Uterus (tissue), 4 donors: ENCODE measurements around the gene SUMO2. TPM values are rescaled to one million over a fixed set of nuclear protein-coding genes. Genes with fewer than 3 reads are reported as not detected.
A peak's percentile ranks its signal among the peaks of the same experiment; 100 is the strongest.

Source experiments
- DNase-seq, 2 donors: peaks; one replicate each; pipeline ENCODE4 v3.0.0-alpha.2; 2019 to 2020
- H3K27ac ChIP-seq, 2 donors: fragments of 200-600 bp; sonication (generic); 1 replicate in 1 of 2; 2 replicates in 1 of 2; pipeline ENCODE4 v1.5.1; 2016 to 2018
- H3K27me3 ChIP-seq, 2 donors: fragments of 200-600 bp; sonication (generic); one replicate each; pipeline ENCODE4 v1.5.1; 2018 to 2019; ENCODE audit warnings: control low read depth in 1 of 2
- H3K36me3 ChIP-seq, 2 donors: fragments of 200-600 bp; sonication (generic); one replicate each; pipeline ENCODE4 v1.5.1; 2019; ENCODE audit warnings: control low read depth in 1 of 2
- H3K4me1 ChIP-seq, 2 donors: fragments of 200-600 bp; sonication (generic); one replicate each; pipeline ENCODE4 v1.5.1; 2018 to 2019; ENCODE audit warnings: control low read depth in 1 of 2
- H3K4me3 ChIP-seq, 2 donors: fragments of 200-600 bp; sonication (generic); 1 replicate in 1 of 2; 2 replicates in 1 of 2; pipeline ENCODE4 v1.5.1; 2018 to 2019; ENCODE audit warnings: mild to moderate bottlenecking in 1 of 2
- H3K9me3 ChIP-seq, 2 donors: fragments of 200-600 bp; sonication (generic); one replicate each; pipeline ENCODE4 v1.5.1; 2019; ENCODE audit warnings: control low read depth in 1 of 2
- POLR2A ChIP-seq, 2 donors: fragments of 450-650 bp; IDR thresholded peaks; one replicate each; pipeline ENCODE4 v1.6.1; 2016; ENCODE audit warnings: antibody characterized with exemption in 2 of 2, mild to moderate bottlenecking in 1 of 2, moderate library complexity in 1 of 2
- intact Hi-C: fragments of 100-400 bp; cut with DNase I; formaldehyde crosslinking; loops from one replicate; pipeline ENCODE4 v1.15.1; 2023; ENCODE audit warnings: low total_unique reads
- total RNA-seq, 4 donors: library from RNA; depleted of rRNA in 3 of 4; stranded (reverse); fragments of >200 nt in 3 of 4; gene quantifications; one replicate each; pipeline versions ENCODE4 v1.1.0 to v1.2.4, GENCODE V29; 2014 to 2023
- TF ChIP-seq, protein P1 (sequence below), 4 experiments: fragments of 200-600 bp in 2 of 4; fragments of 450-650 bp in 2 of 4; sonication (generic) in 2 of 4; IDR thresholded peaks; one replicate each; pipeline ENCODE4 v1.5.1; 2016 to 2019; ENCODE audit warnings: antibody characterized with exemption in 4 of 4, mild to moderate bottlenecking in 2 of 4, moderate library complexity in 1 of 4
- donor health status: DM: yes; HTN: yes; CAD: no.

Gene SUMO2
- total RNA-seq, result 100 to 1,000 TPM in 2 of 4 donors, 10 to 100 TPM in 2; 57.4 to 427 (median 102) TPM

- Histone ChIP-seq H3K4me1 (no peaks in the 10 kb centered on the region), H3K9me3 (no peaks in the 10 kb centered on the region), H3K27me3 (no peaks in the 10 kb centered on the region), H3K4me3 (peak within 1 kb of the TSS; percentile 83 to 94), H3K36me3 (no peaks in the 10 kb centered on the region), H3K27ac (peak within 1 kb of the TSS; percentile 100)
- peak; percentile 54 to 89 for TF ChIP-seq POLR2A (IDR thresholded peaks at IDR 0.05)
- TF ChIP-seq, protein P1, sequence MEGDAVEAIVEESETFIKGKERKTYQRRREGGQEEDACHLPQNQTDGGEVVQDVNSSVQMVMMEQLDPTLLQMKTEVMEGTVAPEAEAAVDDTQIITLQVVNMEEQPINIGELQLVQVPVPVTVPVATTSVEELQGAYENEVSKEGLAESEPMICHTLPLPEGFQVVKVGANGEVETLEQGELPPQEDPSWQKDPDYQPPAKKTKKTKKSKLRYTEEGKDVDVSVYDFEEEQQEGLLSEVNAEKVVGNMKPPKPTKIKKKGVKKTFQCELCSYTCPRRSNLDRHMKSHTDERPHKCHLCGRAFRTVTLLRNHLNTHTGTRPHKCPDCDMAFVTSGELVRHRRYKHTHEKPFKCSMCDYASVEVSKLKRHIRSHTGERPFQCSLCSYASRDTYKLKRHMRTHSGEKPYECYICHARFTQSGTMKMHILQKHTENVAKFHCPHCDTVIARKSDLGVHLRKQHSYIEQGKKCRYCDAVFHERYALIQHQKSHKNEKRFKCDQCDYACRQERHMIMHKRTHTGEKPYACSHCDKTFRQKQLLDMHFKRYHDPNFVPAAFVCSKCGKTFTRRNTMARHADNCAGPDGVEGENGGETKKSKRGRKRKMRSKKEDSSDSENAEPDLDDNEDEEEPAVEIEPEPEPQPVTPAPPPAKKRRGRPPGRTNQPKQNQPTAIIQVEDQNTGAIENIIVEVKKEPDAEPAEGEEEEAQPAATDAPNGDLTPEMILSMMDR (IDR thresholded peaks at IDR 0.05), result peak in 2 of 4 experiments; percentile 51 to 55
- intact Hi-C loops, result no loop called here
- DNase-seq, result peak; percentile 95 to 97
Measured at GRCh38 chr17:75182569-75183436, at the start of gene SUMO2. Gene SUMO2 (minus strand): TSS chr17:75182959. CDS start chr17:75182834, 125 bp downstream.

GRCh38 chr17:75231741-75232464 is 49.1 kb upstream of the SUMO2 start:
- H3K4me3 ChIP-seq, result no peak overlapping the region
- no peaks in the 10 kb centered on the region for H3K9me3 ChIP-seq
- H3K4me1 ChIP-seq, result no peaks in the 10 kb centered on the region
- H3K27ac ChIP-seq, result no peak overlapping the region
- no peaks in the 10 kb centered on the region for H3K36me3 ChIP-seq
- intact Hi-C loops, result no loop called here
- H3K27me3 ChIP-seq, result no peaks in the 10 kb centered on the region
- no peak for TF ChIP-seq POLR2A (IDR thresholded peaks at IDR 0.05)
- TF ChIP-seq, protein P1 (IDR thresholded peaks at IDR 0.05), result no peak
- no peak for DNase-seq

DNA sequence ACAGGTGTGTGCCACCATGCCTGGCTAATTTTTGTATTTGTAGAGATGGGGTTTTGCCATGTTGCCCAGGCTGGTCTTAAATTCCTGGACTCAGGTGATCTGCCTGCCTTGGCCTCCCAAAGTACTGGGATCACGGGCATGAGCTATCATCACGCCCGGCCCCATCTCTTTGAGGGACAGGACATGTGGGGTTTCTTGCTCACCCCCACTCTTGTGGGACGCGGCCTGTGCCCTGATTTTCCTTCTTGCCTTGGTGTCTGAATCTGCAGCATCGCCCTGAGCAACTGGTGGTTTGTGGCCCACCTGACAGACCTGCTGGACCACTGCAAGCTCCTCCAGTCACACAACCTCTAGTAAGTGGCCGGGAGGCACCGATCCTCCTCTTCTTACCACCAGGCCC is 48.3 kb upstream of the SUMO2 start:
- intact Hi-C loops, result no loop called here
- no peaks in the 10 kb centered on the region for H3K27me3 ChIP-seq
- H3K4me3 ChIP-seq, result no peak overlapping the region
- H3K9me3 ChIP-seq, result no peaks in the 10 kb centered on the region
- no peaks in the 10 kb centered on the region for H3K4me1 ChIP-seq
- H3K36me3 ChIP-seq, result no peaks in the 10 kb centered on the region
- TF ChIP-seq POLR2A (IDR thresholded peaks at IDR 0.05), result no peak
- TF ChIP-seq, protein P1 (IDR thresholded peaks at IDR 0.05), result no peak
- no peak for DNase-seq
- no peak overlapping the region for H3K27ac ChIP-seq

GRCh38 chr17:75228847-75229246 is 46.1 kb upstream of the SUMO2 start:
- intact Hi-C loops, result no loop called here
- DNase-seq, result no peak
- H3K4me3 ChIP-seq, result no peak overlapping the region
- no peaks in the 10 kb centered on the region for H3K4me1 ChIP-seq
- no peak overlapping the region for H3K27ac ChIP-seq
- no peaks in the 10 kb centered on the region for H3K36me3 ChIP-seq
- no peaks in the 10 kb centered on the region for H3K9me3 ChIP-seq
- no peak for TF ChIP-seq POLR2A (IDR thresholded peaks at IDR 0.05)
- TF ChIP-seq, protein P1 (IDR thresholded peaks at IDR 0.05), result no peak
- no peaks in the 10 kb centered on the region for H3K27me3 ChIP-seq

- intact Hi-C loops, result no loop called here
- Histone ChIP-seq H3K27ac (no peak overlapping the region), H3K4me3 (no peak overlapping the region), H3K36me3 (no peaks in the 10 kb centered on the region), H3K27me3 (no peaks in the 10 kb centered on the region), H3K9me3 (no peaks in the 10 kb centered on the region), H3K4me1 (no peaks in the 10 kb centered on the region)
- no peak for DNase-seq
- no peak for TF ChIP-seq POLR2A (IDR thresholded peaks at IDR 0.05)
Measured at GRCh38 chr17:75228305-75228704, 45.5 kb upstream of the SUMO2 start.
